ENCODE measurements around the gene LRCH4. TPM values are rescaled to one million over a fixed set of nuclear protein-coding genes. Genes with fewer than 3 reads are reported as not detected.
"Not testable (repeated sequence)": the region's sequence is repeated elsewhere in the genome, so short reads cannot be mapped to it uniquely, and the experiment has no call there.

Gene LRCH4
- polyA plus RNA-seq, 3 donors, result 22.9 to 25.5 (median 23.3) TPM

GRCh38 chr7:100568896-100569844, 16.8 kb downstream of the LRCH4 start:
- no peak for DNase-seq (ENCODE audit: low read depth in 3 of 3, low spot score in 2 of 3)

GRCh38 chr7:100568176-100568895, 17.6 kb downstream of the LRCH4 start:
- no peak for DNase-seq (ENCODE audit: low read depth in 3 of 3, low spot score in 2 of 3)

- no peak for DNase-seq (ENCODE audit: low read depth in 3 of 3, low spot score in 2 of 3)
Observed at GRCh38 chr7:100567751-100568175, 18.2 kb downstream of the LRCH4 start.

- DNase-seq (ENCODE audit: low read depth in 3 of 3, low spot score in 2 of 3), result no peak
Observed at GRCh38 chr7:100567031-100567730, 18.7 kb downstream of the LRCH4 start.

GRCh38 chr7:100566018-100566531, 19.9 kb downstream of the LRCH4 start:
- no peak for DNase-seq (ENCODE audit: low read depth in 3 of 3, low spot score in 2 of 3)

- DNase-seq (ENCODE audit: low read depth in 3 of 3, low spot score in 2 of 3), result no peak
Observed at GRCh38 chr7:100565133-100565571, 20.8 kb downstream of the LRCH4 start.

- DNase-seq (ENCODE audit: low read depth in 3 of 3, low spot score in 2 of 3), result not testable (repeated sequence)
Observed at GRCh38 chr7:100564405-100564804, 21.5 kb downstream of the LRCH4 start.

- no peak for DNase-seq (ENCODE audit: low read depth in 3 of 3, low spot score in 2 of 3)
Observed at GRCh38 chr7:100563809-100564400, 22.0 kb downstream of the LRCH4 start.

- no peak for DNase-seq (ENCODE audit: low read depth in 3 of 3, low spot score in 2 of 3)
Observed at GRCh38 chr7:100563100-100563564, 22.8 kb downstream of the LRCH4 start.

GRCh38 chr7:100562195-100563099, 23.5 kb downstream of the LRCH4 start:
- no peak for DNase-seq (ENCODE audit: low read depth in 3 of 3, low spot score in 2 of 3)

GRCh38 chr7:100561491-100562194, 24.3 kb downstream of the LRCH4 start:
- no peak for DNase-seq (ENCODE audit: low read depth in 3 of 3, low spot score in 2 of 3)

- no peak for DNase-seq (ENCODE audit: low read depth in 3 of 3, low spot score in 2 of 3)
Observed at GRCh38 chr7:100559127-100559526, 26.8 kb downstream of the LRCH4 start.

- no peak for DNase-seq (ENCODE audit: low read depth in 3 of 3, low spot score in 2 of 3)
Observed at GRCh38 chr7:100556541-100556940, 29.4 kb downstream of the LRCH4 start.

- DNase-seq (ENCODE audit: low read depth in 3 of 3, low spot score in 2 of 3), result no peak
Observed at GRCh38 chr7:100555701-100556100, 30.2 kb downstream of the LRCH4 start.

GRCh38 chr7:100553032-100553431, 32.9 kb downstream of the LRCH4 start:
- DNase-seq (ENCODE audit: low read depth in 3 of 3, low spot score in 2 of 3), result no peak

- DNase-seq (ENCODE audit: low read depth in 3 of 3, low spot score in 2 of 3), result no peak
Observed at GRCh38 chr7:100552532-100552931, 33.4 kb downstream of the LRCH4 start.

GRCh38 chr7:100548446-100548845, 37.5 kb downstream of the LRCH4 start:
- not testable (repeated sequence) for DNase-seq (ENCODE audit: low read depth in 3 of 3, low spot score in 2 of 3)

GRCh38 chr7:100547872-100548271, 38.1 kb downstream of the LRCH4 start:
- no peak for DNase-seq (ENCODE audit: low read depth in 3 of 3, low spot score in 2 of 3)
